Stimulated activated CD4-positive, alpha-beta T cell treated with anti-CD3 and anti-CD28 coated beads, Interleukin-15, amount 100 ng/mL, for 24 hours (primary cell): Measurements from ENCODE around the gene AGAP1.

Source experiments
- DNase-seq: peaks from one replicate; pipeline ENCODE4 v3.0.0-alpha.2; 2020

The AGAP1 gene

DNA sequence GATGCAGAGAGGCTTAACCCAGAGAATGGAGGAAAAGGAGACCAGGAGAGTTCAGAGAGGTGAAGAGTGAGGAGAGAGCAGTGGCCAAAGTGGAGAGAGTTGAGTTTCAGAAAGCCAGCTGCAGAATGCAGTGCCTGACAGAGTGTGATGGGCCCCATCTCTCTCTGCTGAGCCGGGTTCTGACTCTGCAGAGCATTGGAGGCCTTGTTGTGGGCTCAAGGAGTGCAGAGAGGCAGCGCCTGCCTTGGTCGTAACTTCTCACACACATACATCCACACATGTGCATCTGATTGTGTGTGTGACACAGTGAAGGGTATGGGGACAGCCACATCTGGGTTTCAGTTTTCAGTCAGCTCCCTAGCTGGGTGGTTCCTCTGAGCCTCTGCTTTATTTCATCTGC is 58.8 kb downstream of the AGAP1 start:
- no peak for DNase-seq

DNA sequence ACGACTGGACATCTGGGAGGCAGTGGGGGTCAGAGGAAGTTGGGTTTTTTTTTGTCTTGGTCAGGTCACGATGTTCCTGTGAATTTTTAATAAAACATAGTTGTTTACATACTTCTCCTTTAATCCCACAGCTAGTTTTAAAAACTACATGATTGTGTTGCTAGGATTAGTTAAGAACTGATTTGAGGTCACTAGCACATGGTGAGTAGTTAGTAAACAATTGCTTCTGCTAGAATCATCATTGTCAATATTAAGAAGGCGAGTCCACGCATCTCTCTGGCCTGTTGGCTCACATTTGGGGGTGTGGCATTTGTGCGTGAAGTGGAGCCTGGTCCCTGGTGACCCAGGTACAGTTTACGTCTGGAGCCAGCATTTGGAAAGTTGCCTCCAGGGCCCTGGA is 59.4 kb downstream of the AGAP1 start:
- no peak for DNase-seq

DNA sequence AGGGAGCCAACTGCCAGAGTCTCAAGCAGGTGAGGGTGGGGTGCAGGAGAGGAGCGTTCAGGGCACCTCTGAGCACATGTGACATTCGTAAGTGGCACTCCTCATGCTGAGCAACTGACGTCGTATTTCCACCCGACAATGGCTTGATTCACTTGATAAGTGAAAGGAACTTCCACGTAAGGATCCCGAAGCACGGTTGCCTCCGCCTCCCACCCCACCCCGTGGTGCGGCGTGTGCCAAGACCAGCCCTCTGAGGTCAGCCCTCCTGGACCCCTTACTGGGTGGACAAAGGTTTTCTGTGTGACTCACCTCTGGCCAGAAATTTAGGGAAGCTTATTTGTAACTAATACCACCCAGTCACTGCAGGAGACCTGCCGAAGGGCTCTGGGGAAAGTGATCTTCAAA is 59.9 kb downstream of the AGAP1 start:
- no peak for DNase-seq

DNA sequence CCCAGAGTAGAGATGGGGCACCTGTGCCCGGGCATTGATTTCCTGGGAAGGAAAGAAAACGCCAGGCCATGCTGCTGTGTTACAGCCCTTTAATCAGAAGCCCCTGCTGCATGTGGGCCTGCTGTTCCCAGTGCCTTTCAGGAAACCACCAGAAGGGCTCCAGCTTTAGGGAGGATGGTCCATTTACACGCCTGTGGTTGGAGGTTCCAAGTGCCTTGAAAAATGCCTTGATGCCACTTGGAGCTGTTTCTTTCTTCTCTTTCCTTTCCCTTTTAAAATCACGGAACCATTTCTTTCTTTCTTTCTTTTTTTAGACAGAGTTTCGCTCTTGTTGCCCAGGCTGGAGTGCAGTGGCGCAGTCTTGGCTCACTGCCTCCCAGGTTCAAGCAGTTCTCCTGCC is 60.5 kb downstream of the AGAP1 start:
- DNase-seq, result no peak

DNA sequence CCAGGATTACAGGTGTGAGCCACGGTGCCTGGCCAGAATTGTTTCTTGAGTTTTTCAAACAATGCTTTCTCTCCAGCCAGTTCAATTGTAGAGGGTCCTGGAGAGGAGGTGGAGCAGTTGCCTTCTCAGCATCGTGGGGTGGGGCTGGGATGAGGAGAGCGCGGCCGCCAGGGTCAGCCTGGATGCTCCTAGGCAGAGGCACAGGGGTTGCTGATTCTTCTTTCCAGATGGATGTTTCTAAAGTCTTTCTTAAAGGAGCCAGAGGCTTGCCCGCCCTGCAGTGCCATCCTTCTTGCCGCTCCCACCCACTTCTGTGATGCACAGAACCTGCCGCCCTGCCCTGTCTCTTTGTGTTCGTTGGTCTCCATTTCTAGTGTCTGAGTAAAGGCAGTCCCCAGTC is 61.1 kb downstream of the AGAP1 start:
- DNase-seq, result no peak

DNA sequence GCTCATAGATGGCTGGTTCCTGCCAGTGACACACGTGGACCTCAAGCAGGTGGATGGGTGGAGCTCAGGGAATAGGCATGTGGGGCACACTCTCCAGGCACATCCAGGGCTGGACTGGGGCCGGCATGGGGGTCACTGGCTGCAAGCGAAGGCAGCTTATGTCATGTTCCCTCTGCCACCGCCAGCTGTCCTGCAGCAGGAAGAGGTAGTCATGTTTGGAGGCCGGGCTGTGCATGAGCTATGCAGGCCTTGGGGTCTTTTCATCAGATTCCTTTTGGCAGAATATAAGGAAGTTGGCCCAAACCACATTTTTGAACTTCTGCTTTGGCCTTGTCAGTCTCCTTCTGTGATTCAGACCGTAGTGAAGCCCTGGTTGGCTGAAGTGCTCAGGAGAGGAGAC is 61.5 kb downstream of the AGAP1 start:
- DNase-seq, result no peak

DNA sequence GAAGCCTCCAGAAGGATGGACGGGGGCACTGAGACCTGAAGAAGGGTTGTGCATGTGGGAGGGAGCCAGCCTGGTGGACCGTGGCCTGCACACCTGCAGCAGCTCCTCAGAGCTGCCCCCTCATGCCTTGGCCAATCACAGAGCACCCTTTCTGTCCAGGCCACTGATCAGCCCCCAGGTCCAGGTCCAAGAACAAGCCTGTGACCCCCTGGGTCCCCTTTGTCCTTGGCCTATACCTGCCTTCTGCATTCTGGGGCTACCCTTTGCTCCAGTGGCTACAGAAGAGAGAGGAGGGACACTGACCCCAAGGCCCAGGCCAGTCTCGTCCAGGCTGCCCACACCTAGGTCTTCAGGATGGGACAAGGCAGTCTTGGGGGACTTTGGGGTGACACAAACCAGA is 62.2 kb downstream of the AGAP1 start:
- no peak for DNase-seq

DNA sequence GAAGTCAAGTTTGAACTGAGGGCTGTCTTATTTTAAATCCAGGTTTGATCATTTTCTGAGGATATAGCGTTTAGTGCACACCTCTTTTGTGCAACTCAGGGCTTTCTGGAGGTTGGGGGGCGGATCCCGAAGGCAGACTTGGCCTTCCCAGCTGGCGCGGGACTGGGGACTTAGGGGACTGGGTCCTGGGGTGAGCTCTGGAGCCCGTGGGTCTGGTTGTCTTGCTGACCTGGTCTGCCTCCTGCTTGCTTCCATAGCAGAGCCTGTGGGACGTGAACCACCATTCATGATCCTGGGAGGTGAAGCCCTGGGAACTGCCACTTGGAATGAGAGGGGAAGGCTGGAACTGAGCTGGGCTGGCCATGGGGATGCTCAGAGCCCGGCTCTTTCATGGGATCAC is 63.1 kb downstream of the AGAP1 start:
- DNase-seq, result no peak

DNA sequence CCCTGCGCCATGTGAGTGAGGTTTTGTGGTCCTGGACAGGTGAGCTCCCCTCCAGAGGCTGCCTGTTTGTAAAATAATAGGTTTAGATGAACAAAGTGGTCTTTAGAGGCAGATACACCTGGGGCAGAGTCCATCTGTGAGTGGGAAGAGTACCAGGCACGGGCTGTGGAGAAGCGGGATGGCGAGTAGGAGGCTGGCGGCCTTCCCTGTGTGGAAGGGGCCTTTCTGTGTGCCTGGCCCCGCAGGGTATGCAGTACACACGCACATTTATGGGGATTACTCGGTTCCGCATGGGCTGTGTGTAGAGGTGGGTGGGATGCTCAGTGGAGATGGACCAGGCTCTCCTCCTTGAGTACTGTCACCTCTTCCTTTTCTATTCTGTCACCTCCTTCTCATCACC is 64.1 kb downstream of the AGAP1 start:
- no peak for DNase-seq

DNA sequence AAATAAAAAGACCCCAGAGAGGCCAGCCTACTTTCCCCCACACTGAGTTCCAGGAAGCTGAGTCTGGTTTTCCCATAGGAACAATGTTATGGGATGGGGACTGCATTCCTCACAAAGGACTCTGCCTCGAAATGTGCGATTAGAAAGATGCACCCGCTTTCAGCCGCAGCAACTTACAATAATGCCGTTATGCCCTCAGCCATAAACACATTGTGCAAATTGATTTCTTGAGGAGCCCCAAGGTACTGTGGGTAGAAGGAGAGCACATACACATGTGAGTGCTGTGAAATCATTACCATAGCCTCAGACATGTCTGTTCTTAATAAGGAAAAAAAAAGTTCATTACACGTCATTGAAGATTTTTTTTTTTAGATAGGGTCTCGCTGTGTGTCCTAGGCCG is 64.7 kb downstream of the AGAP1 start:
- no peak for DNase-seq

DNA sequence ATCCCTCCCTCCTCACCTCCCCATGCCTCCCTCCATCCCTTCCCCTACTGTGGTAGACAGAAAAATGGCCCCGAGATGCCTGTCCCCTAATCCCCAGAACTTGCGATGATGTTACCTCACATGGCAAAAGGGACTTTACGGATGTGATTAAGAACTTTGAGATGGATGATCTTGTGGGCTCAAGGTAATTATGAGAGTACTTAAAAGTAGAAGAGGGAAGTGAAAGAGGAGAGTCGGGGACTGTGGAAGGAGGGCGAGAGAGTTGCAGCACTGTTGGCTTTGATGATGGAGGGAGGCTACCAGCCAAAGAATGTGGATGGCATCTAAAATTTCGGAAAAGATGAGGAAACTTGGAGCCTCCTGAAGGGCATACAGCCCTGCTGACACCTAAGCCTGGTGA is 66.5 kb downstream of the AGAP1 start:
- DNase-seq, result no peak

DNA sequence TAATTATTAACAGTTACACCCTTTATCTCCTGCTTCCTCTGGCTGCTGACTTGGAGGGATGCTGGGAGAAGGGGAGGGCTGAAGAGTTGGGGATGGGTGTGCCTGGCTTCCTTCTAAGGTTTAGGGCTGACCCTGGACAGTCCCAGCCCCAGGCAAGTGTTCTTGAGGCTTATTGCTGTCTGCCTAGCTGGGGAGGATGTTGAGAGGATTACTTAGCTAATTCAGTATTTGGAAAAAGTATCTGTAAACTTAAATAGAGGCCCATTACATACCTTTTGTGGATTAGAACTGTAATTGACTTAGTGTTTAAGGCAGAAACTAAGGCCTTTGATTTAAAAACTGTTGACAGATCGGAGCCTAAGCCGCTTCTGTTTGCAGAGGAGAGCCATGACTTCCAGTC is 67.6 kb downstream of the AGAP1 start:
- DNase-seq, result no peak

DNA sequence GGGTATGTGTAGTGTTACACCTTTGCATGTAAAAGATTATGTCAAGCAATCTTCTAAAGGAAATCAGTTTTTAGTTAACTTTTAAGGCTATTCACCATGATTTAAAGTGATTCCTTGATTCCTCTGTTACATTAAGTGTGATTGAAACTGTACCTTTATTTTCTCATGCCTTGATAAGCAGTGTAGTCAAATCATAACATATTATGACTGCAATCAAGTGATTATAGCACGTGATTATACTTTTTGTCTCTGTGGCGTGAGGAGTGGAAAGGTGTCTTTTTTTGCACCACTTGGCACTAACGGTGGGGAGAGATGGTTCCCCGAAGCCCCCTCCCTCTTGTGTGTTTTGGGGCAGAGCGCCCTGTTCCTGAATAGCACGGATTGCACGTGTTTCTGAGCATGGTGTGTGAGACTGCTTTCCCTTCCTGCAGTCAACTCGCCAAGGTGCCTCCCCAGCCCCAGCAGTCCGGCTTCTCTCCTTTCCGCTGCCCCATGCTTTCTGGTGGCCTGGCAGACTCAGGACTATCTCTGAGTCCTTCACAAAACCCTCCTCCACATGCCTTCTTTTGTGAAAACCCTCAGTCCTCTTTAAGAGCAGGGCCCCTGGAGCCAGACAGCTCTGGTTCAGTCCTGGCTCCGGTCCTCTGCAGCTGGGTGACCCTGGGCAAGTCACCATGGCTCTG is 68.4 kb downstream of the AGAP1 start:
- no peak for DNase-seq

DNA sequence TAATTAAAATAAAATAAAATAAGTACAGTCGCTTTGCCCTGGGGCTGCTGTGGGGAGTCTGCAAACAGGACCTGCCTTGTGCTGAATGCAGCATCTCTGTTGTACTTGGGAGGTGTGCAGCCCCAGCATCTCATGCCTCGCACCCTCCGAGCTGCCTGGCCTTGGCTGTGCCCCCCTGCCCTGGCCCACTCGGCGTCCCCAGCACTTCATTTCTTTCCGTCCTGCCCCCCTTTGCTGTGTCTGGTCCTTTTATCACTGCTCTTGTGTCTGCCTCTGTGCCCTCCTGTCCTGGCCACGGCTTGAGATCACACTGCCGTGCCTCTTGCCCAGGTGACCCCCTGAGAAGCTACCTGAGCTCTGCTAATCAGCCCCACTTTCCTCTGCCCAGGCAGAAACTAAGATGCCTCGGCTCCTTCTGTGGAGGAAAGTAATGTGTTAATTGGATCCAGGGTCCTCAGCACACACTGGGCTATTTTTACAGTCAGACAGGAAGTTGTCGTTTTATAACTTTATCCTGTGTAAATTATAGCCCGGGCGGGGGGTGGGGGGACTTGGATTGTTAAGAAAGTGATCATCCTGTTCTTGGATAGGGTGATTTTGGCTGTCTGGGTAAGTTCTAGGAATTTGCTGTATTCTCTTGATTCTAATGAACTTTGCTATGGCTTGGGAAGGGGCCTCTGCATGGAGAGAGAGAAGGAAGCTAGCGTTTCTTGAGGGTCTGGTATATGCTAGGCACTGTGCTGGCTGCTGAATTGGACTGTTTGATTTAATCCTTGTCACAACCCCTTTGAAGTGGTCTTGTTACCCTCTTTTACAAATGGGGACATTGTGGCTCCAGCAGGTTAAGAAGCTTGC is 69.4 kb downstream of the AGAP1 start:
- no peak for DNase-seq

DNA sequence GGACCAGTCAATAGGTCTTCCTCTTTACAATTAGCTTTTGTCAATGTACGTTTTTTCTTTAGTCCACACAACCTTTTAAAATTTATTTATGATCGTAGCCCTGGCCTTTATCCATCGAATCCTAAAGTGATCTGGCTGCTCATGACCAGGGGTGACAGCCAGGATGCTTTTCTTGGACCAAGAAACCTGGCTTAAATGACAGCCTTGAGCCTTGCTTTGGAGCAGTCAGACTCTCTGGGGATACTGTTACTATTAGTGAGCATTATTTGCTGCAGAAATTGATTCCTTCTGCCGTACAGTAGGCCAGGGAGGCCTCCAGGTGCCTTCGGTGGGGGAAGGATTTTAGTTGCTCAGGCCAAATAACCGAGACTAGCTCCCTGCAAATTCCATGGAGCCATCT is 70.2 kb downstream of the AGAP1 start:
- no peak for DNase-seq

DNA sequence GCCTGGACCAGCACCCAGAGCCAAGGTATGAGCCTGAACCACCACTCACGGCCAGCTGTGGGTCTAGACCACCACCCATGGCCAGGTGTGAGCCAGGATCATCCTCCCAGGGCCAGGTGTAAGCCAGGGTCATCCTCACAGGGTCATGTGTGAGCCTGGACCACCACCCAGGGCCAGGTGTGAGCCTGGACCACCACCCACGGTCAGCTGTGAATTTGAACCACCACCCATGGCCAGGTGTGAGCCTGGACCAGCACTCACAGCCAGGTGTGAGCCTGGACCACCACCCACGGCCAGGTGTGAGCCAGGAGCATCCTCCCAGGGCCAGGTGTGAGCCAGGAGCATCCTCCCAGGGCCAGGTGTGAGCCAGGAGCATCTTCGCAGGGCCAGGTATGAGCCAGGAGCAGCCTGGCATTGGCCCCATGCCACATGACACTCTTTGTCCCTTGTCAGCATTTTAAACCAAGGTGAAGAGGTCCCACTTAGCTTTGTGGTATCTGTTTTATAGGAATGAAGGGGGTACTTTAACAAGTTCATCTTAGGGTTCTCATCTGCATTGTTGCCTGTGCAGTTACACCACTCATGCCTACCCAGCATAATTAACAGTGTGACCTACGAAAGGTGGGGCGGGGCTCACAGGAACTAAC is 71.2 kb downstream of the AGAP1 start:
- DNase-seq, result no peak

DNA sequence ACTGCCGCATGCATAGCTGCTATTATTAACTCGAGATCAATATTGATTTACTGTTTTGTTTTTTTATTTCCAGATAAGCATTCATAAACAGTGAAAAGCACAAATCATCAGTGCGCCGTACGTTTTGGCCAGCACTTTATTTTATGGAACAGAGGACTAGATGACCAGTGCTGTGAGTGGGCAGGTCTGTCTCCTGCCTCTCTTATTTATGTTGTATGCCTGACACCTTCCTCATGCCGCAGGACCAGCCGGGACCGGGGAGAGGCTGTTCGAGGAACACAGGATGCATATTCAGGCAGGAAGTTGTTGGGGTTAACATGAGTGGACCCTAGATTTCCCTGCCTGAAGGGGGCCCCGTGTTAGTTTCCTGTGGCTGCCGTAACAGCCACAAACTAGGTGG is 72.6 kb downstream of the AGAP1 start:
- DNase-seq, result no peak

DNA sequence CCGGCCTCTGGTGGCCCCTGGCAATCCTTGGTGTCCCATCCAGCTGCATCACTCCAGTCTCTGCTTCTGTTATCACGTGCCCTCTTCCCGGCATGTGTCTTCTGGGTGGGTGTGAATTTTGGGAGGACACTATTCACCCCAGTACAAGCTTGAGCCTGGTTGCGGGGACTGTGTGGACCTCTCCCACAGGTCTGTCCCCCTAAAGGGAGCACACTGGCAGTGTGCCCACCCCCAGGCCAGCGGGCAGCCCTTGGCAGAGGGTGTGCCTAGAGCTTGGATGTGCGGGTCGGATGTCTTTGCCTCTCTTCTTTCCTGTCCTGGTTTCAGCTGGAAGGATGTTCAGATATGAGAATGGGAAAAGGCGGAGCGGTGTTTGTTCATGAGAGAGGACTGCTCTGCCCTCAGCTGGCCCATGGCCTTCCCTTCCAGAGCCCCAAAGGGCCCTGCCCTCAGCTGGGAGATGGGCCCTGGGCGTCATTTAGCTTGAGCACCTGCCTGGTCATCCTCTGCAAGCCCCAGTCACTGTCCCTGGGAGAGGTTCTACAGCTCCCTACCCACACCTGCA is 73.2 kb downstream of the AGAP1 start:
- no peak for DNase-seq

DNA sequence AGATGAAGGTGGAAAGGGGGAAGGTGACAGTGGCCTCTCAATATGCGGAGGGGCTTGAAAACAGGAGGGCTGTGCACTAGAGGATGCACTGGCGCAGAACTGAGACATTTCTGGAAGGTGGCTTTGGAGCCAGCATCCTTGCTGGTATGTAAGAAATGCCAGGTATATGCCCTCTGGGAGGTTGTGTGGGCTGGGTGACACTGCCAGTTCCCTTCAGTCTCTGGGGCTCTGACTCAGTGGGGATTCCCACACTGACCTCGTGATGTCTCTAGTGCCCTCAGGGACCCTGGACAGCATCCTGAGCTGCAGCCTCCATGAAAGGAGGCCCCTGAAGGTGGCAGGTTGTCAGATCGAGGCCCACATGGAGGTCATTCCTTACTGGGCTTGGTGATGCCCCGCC is 74.0 kb downstream of the AGAP1 start:
- DNase-seq, result no peak

DNA sequence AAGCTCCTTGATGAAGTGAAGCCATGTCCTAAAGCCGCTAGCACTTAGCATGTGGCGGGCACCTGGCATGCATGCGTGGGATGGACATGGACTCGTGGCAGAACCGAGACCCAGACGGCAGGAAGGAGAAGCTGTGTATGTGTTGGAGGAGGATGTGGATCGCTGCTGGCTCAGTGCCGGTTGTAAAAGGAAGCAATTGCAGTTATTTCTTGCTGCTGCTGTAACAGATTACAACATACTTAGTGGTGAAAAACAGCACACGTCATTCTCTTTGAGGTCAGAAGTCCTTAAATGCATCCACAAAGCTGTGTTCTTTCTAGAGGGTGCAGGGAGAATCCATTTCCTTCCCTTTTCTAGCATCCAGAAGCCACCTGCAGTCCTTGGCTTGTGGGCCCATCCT is 74.6 kb downstream of the AGAP1 start:
- no peak for DNase-seq

DNA sequence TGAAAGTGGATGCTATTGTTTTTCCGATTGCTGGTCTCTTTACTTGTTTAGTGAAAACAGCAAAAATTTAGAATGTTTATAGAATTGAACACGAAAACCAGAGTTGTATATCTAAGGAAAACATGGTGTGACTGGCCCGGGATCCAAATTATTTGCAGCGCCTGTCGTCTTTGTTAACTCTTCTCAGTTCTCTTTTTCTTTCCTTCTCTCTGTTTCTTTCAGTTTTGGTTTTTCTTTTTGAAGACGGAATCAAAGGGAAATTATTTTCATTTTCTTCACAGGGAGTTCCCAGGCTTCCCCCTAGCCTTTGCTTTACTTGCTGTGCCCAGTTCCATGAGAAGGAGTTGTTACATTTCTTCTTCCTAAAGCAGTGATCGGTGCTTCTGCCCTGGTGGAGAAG is 76.0 kb downstream of the AGAP1 start:
- DNase-seq, result no peak

DNA sequence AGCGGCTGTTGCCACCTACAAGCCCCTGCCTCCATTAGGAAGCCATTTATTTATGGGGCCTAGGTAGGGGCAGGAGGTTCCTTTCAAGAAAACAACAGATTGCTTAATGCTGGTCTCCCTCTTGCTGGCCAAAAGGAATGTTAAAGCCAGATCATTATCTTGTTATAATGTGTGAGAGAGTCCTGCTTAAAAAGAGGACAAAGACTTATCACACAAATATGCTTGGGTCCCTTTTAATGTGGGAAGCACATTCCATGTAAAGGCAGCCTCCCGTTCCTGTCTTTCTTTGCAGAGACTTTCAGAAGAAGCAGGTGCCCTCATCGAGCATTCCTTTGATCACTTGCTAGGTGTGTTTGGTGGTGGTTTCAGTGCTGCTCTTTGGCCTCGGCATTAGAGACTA is 76.4 kb downstream of the AGAP1 start:
- no peak for DNase-seq

DNA sequence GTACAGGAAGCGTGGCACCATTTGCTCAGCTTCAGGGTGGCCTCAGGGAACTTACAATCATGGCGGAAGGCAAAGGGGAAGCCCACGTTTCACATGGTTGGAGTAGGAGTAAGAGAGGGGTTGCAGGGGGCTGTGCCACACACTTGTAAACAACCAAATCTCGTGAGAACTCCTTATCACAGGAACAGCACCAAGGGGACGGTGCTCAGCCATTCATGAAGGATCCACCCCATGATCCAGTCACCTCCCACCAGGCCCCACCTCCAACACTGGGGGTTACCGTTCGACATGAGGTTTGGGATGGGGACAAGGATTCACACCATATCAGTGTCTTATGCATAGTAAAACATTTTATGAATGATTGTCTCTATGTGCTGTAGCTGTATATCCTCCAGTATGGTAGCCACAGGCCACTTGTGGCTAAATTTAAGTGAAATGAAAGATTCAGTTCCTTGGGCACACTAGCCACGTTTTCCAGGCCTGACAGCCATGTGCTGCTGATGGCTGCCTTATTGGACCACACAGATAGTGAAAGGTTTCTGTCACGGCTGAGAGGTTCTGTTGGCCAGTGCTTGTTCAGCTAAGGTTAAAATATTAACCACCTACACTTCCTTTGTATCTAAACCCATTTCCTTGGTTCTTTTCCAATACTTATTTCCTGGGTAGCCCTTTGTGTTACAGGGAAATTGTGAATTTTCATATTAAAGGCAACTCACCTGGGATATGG is 77.3 kb downstream of the AGAP1 start:
- no peak for DNase-seq
